GM12891 (cell line): ENCODE measurements around the gene NECTIN2.

Experiments
- PAX5 ChIP-seq: IDR thresholded peaks from 2 replicates; pipeline ENCODE4 v1.6.1; 2011; ENCODE audit warnings: low read length, moderate library complexity, mild to moderate bottlenecking; ENCODE audit not compliant: insufficient read depth, severe bottlenecking
- POLR2A ChIP-seq: IDR thresholded peaks from 2 replicates; pipeline ENCODE4 v1.6.1; 2011; ENCODE audit warnings: low read depth, low read length, control low read depth
- POLR2AphosphoS5 ChIP-seq: IDR thresholded peaks from 2 replicates; pipeline ENCODE4 v1.6.1; 2011; ENCODE audit warnings: low read depth, low read length, control low read depth
- POU2F2 ChIP-seq: IDR thresholded peaks from 2 replicates; pipeline ENCODE4 v1.6.1; 2011; ENCODE audit warnings: low read depth, mild to moderate bottlenecking, control low read depth, low read length, moderate library complexity
- SPI1 ChIP-seq: IDR thresholded peaks from 2 replicates; pipeline ENCODE4 v1.6.1; 2011; ENCODE audit warnings: low read depth, low read length, control low read depth
- TAF1 ChIP-seq: IDR thresholded peaks from 2 replicates; pipeline ENCODE4 v1.6.1; 2011; ENCODE audit warnings: low read depth, low read length, control low read depth

DNA sequence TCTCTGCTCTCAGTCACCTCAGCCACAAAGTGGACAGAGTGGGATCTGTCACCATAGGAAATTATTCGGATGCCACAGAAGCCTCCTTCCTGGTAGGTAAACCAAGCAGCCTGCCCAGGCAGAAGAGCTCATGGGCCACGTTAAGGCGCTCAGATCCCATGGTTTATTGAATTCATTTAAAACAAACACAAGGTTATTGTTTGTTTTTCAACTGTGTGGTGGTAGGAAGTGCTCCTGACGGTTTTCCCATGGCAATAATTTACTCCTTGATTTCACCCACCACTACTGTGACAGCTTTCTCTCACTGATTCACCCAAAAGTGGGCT is 22.8 kb upstream of the NECTIN2 start:
- no peak for TF ChIP-seq POLR2AphosphoS5
- no peak for TF ChIP-seq POLR2A
- TF ChIP-seq SPI1: no peak
- TF ChIP-seq POU2F2: no peak
- TF ChIP-seq TAF1: no peak
- no peak for TF ChIP-seq PAX5
